Stimulated activated naive B cell treated with anti-CD40 and anti-IgM and Interleukin-4, amounts not matched to agents 10 μg/mL and 1 μg/mL and 100 μg/mL, for 72 hours (primary cell): ENCODE data around the gene RNASE7.

Source experiments
- ATAC-seq, 2 donors: fragments of 150-1000 bp; cut with Tn5 transposase; replicated peaks; 2 replicates each; pipeline ENCODE4 v1.10.0; 2021; ENCODE audit warnings: moderate library complexity in 1 of 2
- DNase-seq: peaks from one replicate; pipeline ENCODE4 v3.0.0; 2021
- H3K27ac Mint-ChIP-seq: one replicate; pipeline ENCODE4 v1.8.0; 2022; ENCODE audit warnings: mild to moderate bottlenecking, mixed read lengths
- H3K27me3 Mint-ChIP-seq, 2 donors: one replicate each; pipeline ENCODE4 v1.8.0; 2022; ENCODE audit warnings: mixed read lengths in 2 of 2
- H3K36me3 Mint-ChIP-seq, 2 donors: one replicate each; pipeline ENCODE4 v1.8.0; 2022; ENCODE audit warnings: mixed read lengths in 2 of 2, mild to moderate bottlenecking in 1 of 2
- H3K4me1 Mint-ChIP-seq, 2 donors: one replicate each; pipeline ENCODE4 v1.8.0; 2022; ENCODE audit warnings: mixed read lengths in 2 of 2, mild to moderate bottlenecking in 1 of 2
- H3K4me3 Mint-ChIP-seq, 2 donors: one replicate each; pipeline ENCODE4 v1.8.0; 2022; ENCODE audit warnings: mild to moderate bottlenecking in 2 of 2, mixed read lengths in 2 of 2, moderate library complexity in 1 of 2
- H3K9me3 Mint-ChIP-seq, 2 donors: one replicate each; pipeline ENCODE4 v1.8.0; 2022; ENCODE audit warnings: mixed read lengths in 2 of 2, mild to moderate bottlenecking in 1 of 2

RNASE7 gene

DNA sequence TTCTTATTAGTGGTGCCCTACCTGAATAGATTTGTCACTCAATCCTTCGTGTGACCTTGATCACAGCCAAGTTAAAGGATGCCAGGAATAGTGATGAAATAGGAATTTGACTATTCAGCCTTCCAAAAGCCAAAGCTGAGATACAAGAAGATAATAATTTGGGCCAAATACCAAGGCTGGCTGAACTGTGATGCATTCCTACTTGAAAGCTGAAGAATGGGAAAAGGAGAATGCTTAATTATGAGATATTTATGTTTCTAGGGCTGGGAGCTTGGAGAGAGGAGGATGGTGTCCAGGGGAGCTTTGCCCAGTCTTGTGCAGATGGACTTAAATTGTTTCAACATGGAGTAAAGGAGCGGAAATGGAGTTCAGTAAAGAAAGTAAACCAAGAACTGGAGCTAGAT is 5.2 kb downstream of the RNASE7 start:
- DNase-seq = no peak
- ATAC-seq = no peak
- H3K36me3 Mint-ChIP-seq = no peaks in the 10 kb centered on the region
- no peak overlapping the region for H3K27ac Mint-ChIP-seq
- no peaks in the 10 kb centered on the region for H3K9me3 Mint-ChIP-seq
- peaks cover 26 to 32% of the 10 kb centered on the region in 2 donors for H3K27me3 Mint-ChIP-seq
- H3K4me3 Mint-ChIP-seq = no peak overlapping the region
- no peaks in the 10 kb centered on the region for H3K4me1 Mint-ChIP-seq

GRCh38 chr14:21048638-21049037 is 6.5 kb downstream of the RNASE7 start:
- DNase-seq = no peak
- Mint-ChIP-seq H3K9me3 (no peaks in the 10 kb centered on the region), H3K4me3 (no peak overlapping the region), H3K4me1 (no peaks in the 10 kb centered on the region), H3K27ac (no peak overlapping the region), H3K36me3 (no peaks in the 10 kb centered on the region), H3K27me3 (peaks cover 18 to 20% of the 10 kb centered on the region in 2 donors)
- no peak for ATAC-seq

GRCh38 chr14:21049271-21049673 is 7.1 kb downstream of the RNASE7 start:
- Mint-ChIP-seq H3K4me1 (no peaks in the 10 kb centered on the region), H3K27me3 (peaks cover 16% of the 10 kb centered on the region in 2 donors), H3K4me3 (no peak overlapping the region), H3K27ac (no peak overlapping the region), H3K36me3 (no peaks in the 10 kb centered on the region), H3K9me3 (no peaks in the 10 kb centered on the region)
- DNase-seq (no peak), ATAC-seq (no peak)

- Mint-ChIP-seq H3K4me3 (no peak overlapping the region), H3K27ac (no peak overlapping the region), H3K27me3 (peaks cover 6 to 8% of the 10 kb centered on the region in 2 donors), H3K4me1 (no peaks in the 10 kb centered on the region), H3K9me3 (no peaks in the 10 kb centered on the region), H3K36me3 (no peaks in the 10 kb centered on the region)
- ATAC-seq (peak in 1 of 2 donors; percentile 41), DNase-seq (no peak)
These were observed 8.4 kb downstream of the RNASE7 start for GRCh38 chr14:21050597-21050996.

GRCh38 chr14:21053184-21054122 is 11.3 kb downstream of the RNASE7 start:
- H3K4me1 Mint-ChIP-seq = no peaks in the 10 kb centered on the region
- no peaks in the 10 kb centered on the region for H3K36me3 Mint-ChIP-seq
- H3K27me3 Mint-ChIP-seq = peaks cover 0 to 12% of the 10 kb centered on the region in 2 donors
- no peak overlapping the region for H3K27ac Mint-ChIP-seq
- DNase-seq (no peak), ATAC-seq (no peak)
- no peak overlapping the region for H3K4me3 Mint-ChIP-seq
- H3K9me3 Mint-ChIP-seq = no peaks in the 10 kb centered on the region

DNA sequence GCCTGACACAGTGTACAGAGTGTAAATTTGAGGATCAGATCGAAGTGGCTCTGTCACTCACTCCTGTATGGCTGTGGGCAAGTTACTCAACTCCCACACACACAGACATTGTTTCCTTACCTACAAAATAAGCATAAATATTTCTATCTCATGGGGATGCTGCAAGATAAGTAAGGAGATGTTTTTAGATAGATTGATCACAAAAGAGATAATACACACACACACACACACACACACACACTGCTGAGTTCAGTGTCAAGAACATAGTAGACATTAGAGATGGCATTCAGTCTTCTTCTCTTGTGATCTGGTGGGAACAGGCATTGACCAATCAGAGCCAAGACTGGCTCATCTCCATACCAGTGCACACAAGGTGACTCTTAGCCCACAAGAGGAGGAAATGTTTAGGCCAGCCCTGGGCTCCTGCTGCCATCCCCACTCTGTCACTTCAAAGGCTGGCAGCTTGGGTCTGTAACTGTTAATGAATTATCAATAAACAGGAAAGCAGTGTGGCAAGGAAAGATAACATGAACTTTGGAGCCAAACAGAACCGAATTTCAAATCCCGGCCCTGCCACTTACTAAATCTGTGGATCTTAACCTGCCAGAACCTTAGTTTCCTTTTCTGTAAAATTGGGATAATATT is 12.1 kb downstream of the RNASE7 start:
- Mint-ChIP-seq H3K27me3 (peaks cover 0 to 9% of the 10 kb centered on the region in 2 donors), H3K9me3 (no peaks in the 10 kb centered on the region), H3K36me3 (no peaks in the 10 kb centered on the region), H3K4me1 (no peaks in the 10 kb centered on the region), H3K4me3 (no peak overlapping the region), H3K27ac (no peak overlapping the region)
- DNase-seq (no peak), ATAC-seq (no peak)

DNA sequence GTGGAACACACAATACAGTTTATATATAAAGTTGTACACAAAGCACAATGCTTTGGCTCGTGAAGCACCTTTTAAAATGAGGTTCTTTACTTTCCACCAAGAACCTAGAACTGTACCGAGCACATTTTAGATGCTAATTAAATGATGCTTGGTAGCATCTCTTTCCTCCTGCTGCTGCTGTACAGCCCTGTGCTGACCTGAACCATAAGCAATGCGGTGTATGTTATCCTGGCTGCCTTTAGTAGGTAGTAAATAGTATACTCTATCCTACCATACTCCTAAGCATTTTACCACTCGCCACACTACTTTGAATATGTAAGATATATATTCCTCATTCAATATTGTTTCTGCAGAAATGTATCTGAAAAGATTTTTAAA is 12.6 kb downstream of the RNASE7 start:
- Mint-ChIP-seq H3K4me3 (no peak overlapping the region), H3K27me3 (peaks cover 5 to 11% of the 10 kb centered on the region in 2 donors), H3K27ac (no peak overlapping the region), H3K4me1 (no peaks in the 10 kb centered on the region), H3K9me3 (no peaks in the 10 kb centered on the region), H3K36me3 (no peaks in the 10 kb centered on the region)
- DNase-seq (no peak), ATAC-seq (no peak)

- no peak overlapping the region for H3K27ac Mint-ChIP-seq
These were observed 13.4 kb downstream of the RNASE7 start for GRCh38 chr14:21055432-21056117.

GRCh38 chr14:21056520-21057163 is 14.5 kb downstream of the RNASE7 start:
- Mint-ChIP-seq H3K27me3 (peaks cover 20 to 21% of the 10 kb centered on the region in 2 donors), H3K4me3 (no peak overlapping the region), H3K36me3 (no peaks in the 10 kb centered on the region), H3K27ac (no peak overlapping the region), H3K4me1 (no peaks in the 10 kb centered on the region), H3K9me3 (no peaks in the 10 kb centered on the region)
- DNase-seq = no peak
- ATAC-seq = no peak

More at GRCh38 chr14:21055432-21056117, 13.4 kb downstream of the RNASE7 start:
- ATAC-seq = no peak
- no peak for DNase-seq
- Mint-ChIP-seq H3K4me3 (no peak overlapping the region), H3K36me3 (no peaks in the 10 kb centered on the region), H3K4me1 (no peaks in the 10 kb centered on the region), H3K9me3 (no peaks in the 10 kb centered on the region), H3K27me3 (peaks cover 13 to 19% of the 10 kb centered on the region in 2 donors)

- no peaks in the 10 kb centered on the region for H3K36me3 Mint-ChIP-seq
- no peak within 1 kb of the TSS for H3K4me3 Mint-ChIP-seq
- H3K9me3 Mint-ChIP-seq = no peaks in the 10 kb centered on the region
- ATAC-seq = peak in 1 of 2 donors; percentile 45
- peaks cover 21 to 22% of the 10 kb centered on the region in 2 donors for H3K27me3 Mint-ChIP-seq
- no peak within 1 kb of the TSS for H3K27ac Mint-ChIP-seq
- DNase-seq = no peak
- H3K4me1 Mint-ChIP-seq = no peaks in the 10 kb centered on the region
These were observed 15.9 kb downstream of the RNASE7 start, which contains the start of gene RNASE8 for GRCh38 chr14:21057803-21058675. Gene RNASE8 (plus strand): TSS chr14:21057822. CDS start chr14:21057893, 71 bp downstream.

DNA sequence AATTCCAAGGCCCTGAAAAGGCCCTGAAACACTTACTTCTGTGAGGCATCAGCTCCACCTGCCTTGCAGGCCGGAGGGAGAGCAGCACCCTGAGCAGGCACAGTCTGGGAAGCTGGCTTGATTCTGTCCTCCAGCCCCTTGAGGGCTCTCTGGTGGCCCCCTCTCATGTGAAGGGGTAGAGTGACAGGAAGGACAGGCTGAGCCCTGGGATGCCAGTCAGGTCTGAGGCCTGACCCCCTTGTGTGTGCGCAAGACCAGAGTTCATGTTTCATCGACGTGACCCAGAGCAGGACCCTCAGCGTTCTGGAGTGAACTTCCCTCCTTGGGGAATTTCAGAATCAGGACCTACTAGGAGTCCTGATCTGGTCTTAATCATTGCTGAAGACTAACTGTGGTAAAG is 16.7 kb downstream of the RNASE7 start:
- DNase-seq = no peak
- Mint-ChIP-seq H3K36me3 (no peaks in the 10 kb centered on the region), H3K4me3 (no peak overlapping the region), H3K27ac (no peak overlapping the region), H3K4me1 (no peaks in the 10 kb centered on the region), H3K9me3 (no peaks in the 10 kb centered on the region), H3K27me3 (peaks cover 21 to 27% of the 10 kb centered on the region in 2 donors)
- ATAC-seq = no peak

- Mint-ChIP-seq H3K27ac (no peak overlapping the region), H3K4me1 (no peaks in the 10 kb centered on the region), H3K27me3 (peaks cover 21 to 34% of the 10 kb centered on the region in 2 donors), H3K4me3 (no peak overlapping the region), H3K9me3 (no peaks in the 10 kb centered on the region), H3K36me3 (no peaks in the 10 kb centered on the region)
- DNase-seq = no peak
- no peak for ATAC-seq
These were observed 17.9 kb downstream of the RNASE7 start for GRCh38 chr14:21059842-21060613.
